ENCODE measurements around the gene GPC5.
"Not testable (repeated sequence)": the region's sequence is repeated elsewhere in the genome, so short reads cannot be mapped to it uniquely, and the experiment has no call there.

GPC5 gene

GRCh38 chr13:92717857-92718256, 1319.4 kb downstream of the GPC5 start:
- DNase-seq, result no peak

GRCh38 chr13:92719868-92720267, 1321.4 kb downstream of the GPC5 start:
- no peak for DNase-seq

GRCh38 chr13:92721620-92722019, 1323.2 kb downstream of the GPC5 start:
- no peak for DNase-seq

GRCh38 chr13:92727118-92727517, 1328.7 kb downstream of the GPC5 start:
- DNase-seq, result no peak

- no peak for DNase-seq
Observed at GRCh38 chr13:92734068-92734467, 1335.6 kb downstream of the GPC5 start.

GRCh38 chr13:92734545-92734944, 1336.1 kb downstream of the GPC5 start:
- no peak for DNase-seq

- no peak for DNase-seq
Observed at GRCh38 chr13:92735909-92736308, 1337.5 kb downstream of the GPC5 start.

GRCh38 chr13:92739306-92739818, 1340.9 kb downstream of the GPC5 start:
- no peak for DNase-seq

- DNase-seq, result no peak
Observed at GRCh38 chr13:92743992-92744391, 1345.6 kb downstream of the GPC5 start.

- no peak for DNase-seq
Observed at GRCh38 chr13:92745258-92745657, 1346.8 kb downstream of the GPC5 start.

- not testable (repeated sequence) for DNase-seq
Observed at GRCh38 chr13:92752705-92753104, 1354.3 kb downstream of the GPC5 start.

- DNase-seq, result no peak
Observed at GRCh38 chr13:92761710-92762109, 1363.3 kb downstream of the GPC5 start.

GRCh38 chr13:92767468-92767867, 1369.0 kb downstream of the GPC5 start:
- no peak for DNase-seq

- DNase-seq, result no peak
Observed at GRCh38 chr13:92768602-92769001, 1370.2 kb downstream of the GPC5 start.

- DNase-seq, result no peak
Observed at GRCh38 chr13:92769046-92769445, 1370.6 kb downstream of the GPC5 start.

GRCh38 chr13:92775658-92776057, 1377.2 kb downstream of the GPC5 start:
- no peak for DNase-seq

GRCh38 chr13:92781965-92782690, 1383.7 kb downstream of the GPC5 start:
- no peak for DNase-seq

- DNase-seq, result no peak
Observed at GRCh38 chr13:92802776-92803175, 1404.4 kb downstream of the GPC5 start.

GRCh38 chr13:92804346-92804745, 1405.9 kb downstream of the GPC5 start:
- no peak for DNase-seq

- no peak for DNase-seq
Observed at GRCh38 chr13:92804926-92805325, 1406.5 kb downstream of the GPC5 start.

GRCh38 chr13:92805766-92806165, 1407.3 kb downstream of the GPC5 start:
- DNase-seq, result no peak

GRCh38 chr13:92806215-92806614, 1407.8 kb downstream of the GPC5 start:
- no peak for DNase-seq

- no peak for DNase-seq
Observed at GRCh38 chr13:92807353-92807752, 1408.9 kb downstream of the GPC5 start.

- DNase-seq, result no peak
Observed at GRCh38 chr13:92807966-92808365, 1409.5 kb downstream of the GPC5 start.

- no peak for DNase-seq
Observed at GRCh38 chr13:92821324-92821723, 1422.9 kb downstream of the GPC5 start.
